Stimulated activated CD8-positive, alpha-beta memory T cell treated with anti-CD3 and anti-CD28 coated beads, Interleukin-4, amount 100 ng/mL, for 24 hours (primary cell): ENCODE data around the gene AP4M1.

ENCODE experiments used
- DNase-seq: peaks from one replicate; pipeline ENCODE4 v3.0.0-alpha.2; 2020; ENCODE audit warnings: low read depth

AP4M1 gene

GRCh38 chr7:100087055-100087750, 14.2 kb upstream of the AP4M1 start:
- no peak for DNase-seq

- DNase-seq, result no peak
These were observed 13.3 kb upstream of the AP4M1 start for GRCh38 chr7:100088095-100088620.

GRCh38 chr7:100088621-100089457, 12.6 kb upstream of the AP4M1 start, which contains the start of gene COPS6:
COPS6 (plus strand) TSS chr7:100088969; CDS start chr7:100088991, 22 bp downstream.
- DNase-seq, result peak; percentile 80

- DNase-seq, result no peak
These were observed 11.8 kb upstream of the AP4M1 start for GRCh38 chr7:100089458-100090196.

- no peak for DNase-seq
These were observed 10.7 kb upstream of the AP4M1 start for GRCh38 chr7:100090527-100091410.

- no peak for DNase-seq
These were observed 9.8 kb upstream of the AP4M1 start for GRCh38 chr7:100091411-100092181.

- no peak for DNase-seq
These were observed 8.4 kb upstream of the AP4M1 start for GRCh38 chr7:100093054-100093453.

GRCh38 chr7:100093498-100093897, 7.9 kb upstream of the AP4M1 start:
- no peak for DNase-seq

GRCh38 chr7:100093925-100094486, 7.4 kb upstream of the AP4M1 start:
- DNase-seq, result no peak

GRCh38 chr7:100095289-100095688, 6.2 kb upstream of the AP4M1 start:
- DNase-seq, result no peak

GRCh38 chr7:100095704-100096103, 5.7 kb upstream of the AP4M1 start:
- no peak for DNase-seq

GRCh38 chr7:100098913-100099312, 2.5 kb upstream of the AP4M1 start:
- no peak for DNase-seq

- DNase-seq, result no peak
These were observed 2.0 kb upstream of the AP4M1 start for GRCh38 chr7:100099452-100099851.

GRCh38 chr7:100100420-100101015, 925 bp upstream of the AP4M1 start:
- peak; percentile 81 for DNase-seq

- no peak for DNase-seq
These were observed 1.8 kb downstream of the AP4M1 start for GRCh38 chr7:100102950-100103840.

- no peak for DNase-seq
These were observed 4.1 kb downstream of the AP4M1 start for GRCh38 chr7:100105534-100105933.

GRCh38 chr7:100106633-100107032, 5.2 kb downstream of the AP4M1 start:
- no peak for DNase-seq

- DNase-seq, result no peak
These were observed 5.8 kb downstream of the AP4M1 start for GRCh38 chr7:100107125-100107737.
